SK-N-MC (cell line): ENCODE results near the gene TESK1.

Experiments used
- DNase-seq: peaks from one replicate; pipeline ENCODE4 v3.0.0-alpha.2; 2011; ENCODE audit warnings: low read depth, low spot score
- H3K27ac ChIP-seq: fragments of 200-600 bp; sonication (generic); 2 replicates; pipeline ENCODE4 v1.5.1; 2016; ENCODE audit warnings: mixed run types
- H3K36me3 ChIP-seq: fragments of 200-600 bp; sonication (generic); 2 replicates; pipeline ENCODE4 v1.6.1; 2017; ENCODE audit warnings: antibody characterized with exemption, low read length, mixed read lengths; ENCODE audit not compliant: insufficient read depth
- H3K4me3 ChIP-seq: fragments of 200-600 bp; sonication (generic); 2 replicates; pipeline ENCODE4 v1.5.1; 2016
- H3K9ac ChIP-seq: fragments of 200-600 bp; sonication (generic); 2 replicates; pipeline ENCODE4 v1.8.0; 2017; ENCODE audit warnings: mixed run types, mixed read lengths; ENCODE audit not compliant: insufficient read length
- H3K9me3 ChIP-seq: fragments of 200-600 bp; sonication (generic); 2 replicates; pipeline ENCODE4 v1.6.1; 2017; ENCODE audit warnings: low read depth, mild to moderate bottlenecking, antibody characterized with exemption, low read length, moderate library complexity, mixed read lengths
- EZH2 ChIP-seq: fragments of 200-600 bp; sonication (generic); IDR thresholded peaks from one replicate; pipeline ENCODE4 v1.6.1; 2017; ENCODE audit warnings: antibody characterized with exemption
- FOXP2 ChIP-seq: optimal IDR thresholded peaks from 2 replicates; pipeline ENCODE3; 2011; ENCODE audit warnings: mild to moderate bottlenecking, moderate library complexity; ENCODE audit not compliant: insufficient read depth; ENCODE audit errors: extremely low read length, control extremely low read depth
- POLR2AphosphoS5 ChIP-seq: IDR thresholded peaks from 2 replicates; pipeline ENCODE4 v1.6.1; 2012; ENCODE audit warnings: mild to moderate bottlenecking, low read depth, low read length, borderline replicate concordance

The TESK1 gene

DNA sequence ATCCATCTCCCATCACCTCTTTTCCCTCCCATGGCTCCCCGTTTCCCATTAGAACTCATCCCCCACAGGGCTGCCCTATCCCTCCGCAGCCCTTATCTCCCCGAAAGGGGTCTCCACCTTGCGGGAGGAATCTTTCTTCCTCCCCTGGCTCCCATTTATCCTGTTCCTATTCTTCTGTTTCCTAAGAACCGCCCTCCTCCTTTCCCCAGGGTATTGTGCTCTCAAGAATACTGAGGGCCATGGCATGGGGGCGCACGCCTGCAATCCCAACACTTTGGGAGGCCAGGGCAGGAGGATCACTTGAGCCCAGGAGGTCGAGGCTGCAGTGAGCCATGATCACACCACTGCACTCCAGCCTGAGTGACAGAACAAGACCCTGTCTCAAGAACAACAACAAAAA is 12.5 kb downstream of the TESK1 start:
- DNase-seq, result no peak
- Histone ChIP-seq H3K9ac (no peak overlapping the region), H3K4me3 (no peak overlapping the region), H3K9me3 (no peaks in the 10 kb centered on the region), H3K36me3 (no peaks in the 10 kb centered on the region), H3K27ac (no peak overlapping the region)
- no peak for TF ChIP-seq FOXP2
- no peak for TF ChIP-seq POLR2AphosphoS5
- no peak for TF ChIP-seq EZH2

DNA sequence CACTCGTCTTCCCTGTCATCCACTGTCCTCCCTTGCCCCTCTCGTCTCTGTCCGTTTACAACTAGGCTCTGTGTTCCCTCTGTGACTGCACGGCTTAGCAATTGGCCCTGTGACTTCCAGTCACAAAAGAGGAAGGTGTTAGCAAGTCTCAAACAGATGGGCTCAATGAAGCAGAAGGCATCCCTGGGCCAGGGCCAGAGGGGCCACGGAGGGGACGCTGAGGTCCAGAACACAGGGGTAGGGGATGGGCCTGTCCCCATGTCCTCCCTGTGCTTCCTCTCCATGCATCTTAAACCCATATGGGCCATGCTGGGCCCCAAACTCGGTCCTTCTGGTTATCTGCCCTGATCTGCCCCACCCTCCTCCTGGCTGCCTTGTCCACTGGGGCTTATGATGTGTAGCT is 13.3 kb downstream of the TESK1 start, which contains the start of gene CD72:
Gene CD72, minus strand, starts transcription at position 89 of the 403 bp plus-strand sequence. CDS start 110 bp downstream, outside the sequence.
- TF ChIP-seq POLR2AphosphoS5 (no peak), EZH2 (no peak), FOXP2 (no peak)
- H3K9me3 ChIP-seq, result no peaks in the 10 kb centered on the region
- H3K36me3 ChIP-seq, result no peaks in the 10 kb centered on the region
- no peak for DNase-seq
- H3K27ac ChIP-seq, result no peak within 1 kb of the TSS
- H3K9ac ChIP-seq, result no peak within 1 kb of the TSS
- H3K4me3 ChIP-seq, result no peak within 1 kb of the TSS

DNA sequence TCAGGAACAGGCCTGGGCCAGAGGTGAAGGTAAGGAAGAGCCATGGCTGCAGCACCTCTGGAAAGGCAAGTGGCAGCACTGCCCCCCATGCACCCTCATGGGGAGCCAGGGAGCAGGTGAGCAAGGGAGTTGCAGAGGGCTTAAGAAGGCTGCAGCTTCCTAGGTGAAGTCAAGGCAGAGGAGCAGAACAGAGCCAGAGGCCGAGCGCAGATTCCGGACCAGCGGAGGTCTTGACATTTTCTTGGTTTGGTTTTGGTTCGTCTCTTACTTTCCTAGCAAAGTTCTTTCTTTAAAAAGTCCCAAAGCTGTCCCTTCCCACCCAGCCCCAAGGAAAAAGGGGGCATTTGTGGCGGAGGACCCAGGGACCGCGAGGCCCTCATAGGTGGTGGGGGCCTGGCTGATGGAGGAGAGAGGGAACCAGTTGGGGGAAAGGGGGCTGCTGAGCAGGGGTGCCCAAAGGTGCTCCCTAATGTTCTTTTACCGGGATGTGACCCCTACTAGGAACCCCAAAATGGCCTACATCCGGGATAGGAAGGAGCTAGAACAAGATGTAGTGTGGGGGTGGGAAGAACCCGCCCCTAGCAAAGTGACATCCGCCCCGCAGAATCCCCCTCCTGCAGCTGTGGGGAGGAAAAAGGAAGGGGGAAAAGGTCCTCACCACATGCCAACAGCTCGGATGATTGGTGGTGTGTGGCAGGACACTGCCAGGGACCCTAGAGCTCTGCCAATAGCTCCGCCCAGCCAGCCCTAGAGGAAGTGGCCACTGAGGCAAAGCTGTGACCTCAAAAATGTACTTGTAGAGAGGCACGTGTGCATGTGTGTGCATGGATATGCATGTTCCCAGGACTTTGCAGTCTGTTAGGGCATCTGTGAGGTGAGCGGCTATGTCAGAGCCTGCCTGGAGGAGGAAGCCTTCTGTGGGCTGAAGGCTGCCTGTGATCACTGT is 14.1 kb downstream of the TESK1 start:
- H3K27ac ChIP-seq, result no peak overlapping the region
- H3K9ac ChIP-seq, result no peak overlapping the region
- TF ChIP-seq EZH2 (no peak), FOXP2 (no peak), POLR2AphosphoS5 (no peak)
- no peak for DNase-seq
- no peaks in the 10 kb centered on the region for H3K36me3 ChIP-seq
- no peaks in the 10 kb centered on the region for H3K9me3 ChIP-seq
- no peak overlapping the region for H3K4me3 ChIP-seq

DNA sequence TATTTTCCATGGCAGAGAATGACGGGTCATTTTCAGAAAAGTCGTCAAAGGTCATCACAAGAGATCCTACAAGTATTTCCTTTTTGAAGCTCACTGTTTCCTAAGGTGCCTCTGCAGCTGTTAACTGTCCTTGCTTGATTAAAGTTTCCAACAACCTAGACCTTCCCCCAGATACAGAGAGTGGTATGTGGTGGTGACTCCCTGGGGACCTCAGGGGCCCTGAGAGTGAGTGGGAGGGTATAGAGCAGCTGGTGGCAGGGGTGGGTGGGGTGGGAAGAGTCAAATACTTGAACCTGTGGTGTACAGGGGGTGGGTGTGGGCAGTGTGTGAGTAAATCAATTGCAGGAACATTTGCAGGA is 14.7 kb downstream of the TESK1 start:
- no peak overlapping the region for H3K4me3 ChIP-seq
- no peak for DNase-seq
- H3K9ac ChIP-seq, result no peak overlapping the region
- no peaks in the 10 kb centered on the region for H3K9me3 ChIP-seq
- TF ChIP-seq FOXP2 (no peak), EZH2 (no peak), POLR2AphosphoS5 (no peak)
- H3K27ac ChIP-seq, result no peak overlapping the region
- no peaks in the 10 kb centered on the region for H3K36me3 ChIP-seq

DNA sequence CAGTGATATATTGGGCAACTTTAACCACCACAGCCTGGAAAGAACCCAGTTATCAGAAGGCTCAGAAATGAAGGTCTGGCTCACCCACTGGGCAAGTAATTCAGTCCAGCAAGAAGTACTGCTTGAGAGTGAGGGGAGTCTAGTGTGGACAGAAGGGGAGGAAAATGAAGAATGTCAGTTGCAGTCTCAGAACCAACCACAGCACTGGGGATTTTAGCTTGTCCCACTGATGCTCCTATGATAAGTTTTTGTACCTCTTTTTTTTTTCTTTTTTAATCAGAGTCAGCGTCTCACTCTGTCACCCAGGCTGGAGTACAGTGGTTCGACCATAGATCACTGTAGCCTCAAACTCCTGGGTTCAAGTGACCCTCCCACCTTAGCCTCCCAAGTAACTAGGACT is 22.5 kb downstream of the TESK1 start:
- Histone ChIP-seq H3K27ac (no peak overlapping the region), H3K36me3 (no peaks in the 10 kb centered on the region), H3K9ac (no peak overlapping the region), H3K9me3 (no peaks in the 10 kb centered on the region), H3K4me3 (no peak overlapping the region)
- TF ChIP-seq FOXP2 (no peak), POLR2AphosphoS5 (no peak), EZH2 (no peak)
- no peak for DNase-seq

DNA sequence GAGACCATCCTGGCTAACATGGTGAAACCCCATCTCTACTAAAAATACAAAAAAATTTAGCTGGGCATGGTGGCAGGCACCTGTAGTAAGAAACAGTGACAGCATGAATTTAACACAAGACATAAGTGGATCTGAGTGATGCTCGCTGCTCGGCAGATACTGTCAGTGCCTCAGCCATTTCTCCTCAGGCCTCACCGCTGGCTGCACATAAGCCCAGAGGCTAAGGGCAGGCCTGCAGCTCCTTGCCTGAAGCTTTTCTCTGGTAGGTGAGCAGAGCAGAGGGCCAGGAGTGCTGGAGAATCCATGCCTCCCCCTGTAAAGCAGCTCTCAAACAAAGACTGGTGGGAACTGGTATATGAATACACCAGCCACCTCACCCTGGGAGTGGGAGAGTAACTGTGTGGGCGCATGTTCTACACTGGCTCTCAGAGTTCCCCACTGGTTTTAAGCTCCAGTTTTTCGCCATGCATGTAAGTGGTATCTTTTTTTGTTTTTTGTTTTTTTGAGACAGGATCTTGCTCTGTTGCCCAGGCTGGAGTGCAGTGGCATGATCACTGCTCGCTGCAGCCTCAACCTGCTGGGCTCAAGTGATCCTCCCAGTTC is 23.4 kb downstream of the TESK1 start:
- TF ChIP-seq EZH2 (no peak), POLR2AphosphoS5 (no peak), FOXP2 (no peak)
- Histone ChIP-seq H3K9ac (no peak overlapping the region), H3K4me3 (no peak overlapping the region), H3K9me3 (no peaks in the 10 kb centered on the region), H3K27ac (no peak overlapping the region), H3K36me3 (no peaks in the 10 kb centered on the region)
- DNase-seq, result no peak

DNA sequence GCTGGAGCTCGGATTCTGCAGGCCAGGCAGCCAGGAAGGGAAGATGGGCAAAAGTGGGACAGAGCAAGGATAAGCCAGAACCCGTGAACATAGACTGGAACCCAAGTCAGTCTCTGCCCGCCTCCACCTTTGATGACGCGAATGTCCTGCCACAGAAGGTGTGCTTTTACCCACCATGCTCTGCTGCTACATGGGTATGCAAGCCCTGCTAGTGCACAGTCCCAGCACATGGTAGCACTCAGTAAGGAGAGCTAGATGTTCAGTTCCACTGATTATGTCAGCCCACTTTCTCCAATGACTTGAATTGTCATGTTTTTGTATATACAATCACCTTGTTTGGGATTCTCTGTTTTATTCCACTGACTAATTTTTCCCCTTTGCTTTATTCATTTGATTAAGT is 24.5 kb downstream of the TESK1 start:
- no peak overlapping the region for H3K4me3 ChIP-seq
- no peaks in the 10 kb centered on the region for H3K9me3 ChIP-seq
- no peaks in the 10 kb centered on the region for H3K36me3 ChIP-seq
- no peak overlapping the region for H3K9ac ChIP-seq
- no peak for DNase-seq
- TF ChIP-seq EZH2 (no peak), POLR2AphosphoS5 (no peak), FOXP2 (no peak)
- no peak overlapping the region for H3K27ac ChIP-seq

DNA sequence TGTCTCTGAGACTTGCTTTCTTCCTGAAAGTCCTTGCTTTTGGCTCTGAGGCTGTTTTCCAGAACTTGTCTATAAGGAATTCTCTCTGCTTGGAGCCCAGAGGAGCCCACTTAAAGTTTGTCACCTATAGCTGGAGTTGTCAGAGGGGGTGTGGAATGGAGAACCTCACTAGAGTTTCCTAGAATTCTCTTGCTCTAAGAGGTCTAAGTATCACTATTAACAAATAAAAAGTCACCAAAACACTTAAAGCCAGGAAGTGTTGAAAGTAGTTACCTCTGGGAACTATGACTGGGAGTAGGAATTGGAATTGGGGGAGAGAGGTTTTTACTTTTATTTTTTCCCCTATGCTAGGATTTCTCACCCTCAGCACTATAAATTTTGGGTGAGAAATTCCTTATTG is 30.7 kb downstream of the TESK1 start:
- H3K4me3 ChIP-seq, result no peak overlapping the region
- H3K27ac ChIP-seq, result no peak overlapping the region

More for the DNA sequence above, 30.7 kb downstream of the TESK1 start:
- Histone ChIP-seq H3K9me3 (no peaks in the 10 kb centered on the region), H3K36me3 (no peaks in the 10 kb centered on the region), H3K9ac (no peak overlapping the region)
- DNase-seq, result no peak
- TF ChIP-seq FOXP2 (no peak), EZH2 (no peak), POLR2AphosphoS5 (no peak)
